GM23338 (cell line): ENCODE data around the gene IGF1.

Experiments used
- JUNB ChIP-seq: IDR thresholded peaks from one replicate; pipeline ENCODE4 v1.6.1; 2016; ENCODE audit warnings: antibody characterized with exemption; ENCODE audit not compliant: unreplicated experiment
- POLR2AphosphoS5 ChIP-seq: IDR thresholded peaks from 2 replicates; pipeline ENCODE4 v1.6.1; 2016; ENCODE audit warnings: antibody characterized with exemption, low read depth
- REST ChIP-seq: IDR thresholded peaks from one replicate; pipeline ENCODE4 v1.6.1; 2018; ENCODE audit warnings: antibody characterized with exemption; ENCODE audit not compliant: unreplicated experiment
- ZNF462 ChIP-seq: fragments of 250-450 bp; sonication (Bioruptor Pico); IDR thresholded peaks from 2 replicates; pipeline ENCODE4 v1.5.0; 2020; ENCODE audit warnings: mild to moderate bottlenecking, moderate library complexity
- TF ChIP-seq, protein P1 (sequence below), 2 experiments: fragments of 200-600 bp in 1 of 2; sonication (generic) in 1 of 2; conservative IDR thresholded peaks; 2 replicates each; pipeline versions ENCODE4 v1.5.1 to v1.6.1; 2016 to 2017; ENCODE audit warnings: antibody characterized with exemption in 2 of 2, low read depth in 2 of 2, mild to moderate bottlenecking in 2 of 2, moderate library complexity in 1 of 2
- TF ChIP-seq, protein P2 (sequence below): IDR thresholded peaks from 2 replicates; pipeline ENCODE4 v1.6.1; 2016; ENCODE audit warnings: antibody characterized with exemption

DNA sequence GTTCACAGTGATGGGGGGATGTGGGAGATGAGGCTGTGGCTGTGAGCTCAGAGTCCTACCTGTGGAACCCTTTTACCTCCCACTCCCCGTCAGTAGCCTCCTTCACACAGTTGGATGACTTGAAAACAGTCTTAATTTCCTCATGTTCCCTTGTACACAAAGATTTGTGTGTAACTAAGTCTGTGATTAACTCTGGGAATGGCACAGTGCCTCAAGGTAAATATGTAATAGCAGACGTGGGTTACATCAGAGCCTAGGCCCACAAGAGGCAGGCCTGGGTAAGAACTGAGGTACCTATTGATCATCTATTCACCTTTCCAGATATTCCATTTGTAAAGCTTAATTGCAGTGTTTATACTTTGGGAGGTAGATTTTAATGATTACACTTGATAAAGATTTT, 5.8 kb upstream of the IGF1 start:
- TF ChIP-seq JUNB = no peak
- no peak for TF ChIP-seq REST
- TF ChIP-seq, protein P1, sequence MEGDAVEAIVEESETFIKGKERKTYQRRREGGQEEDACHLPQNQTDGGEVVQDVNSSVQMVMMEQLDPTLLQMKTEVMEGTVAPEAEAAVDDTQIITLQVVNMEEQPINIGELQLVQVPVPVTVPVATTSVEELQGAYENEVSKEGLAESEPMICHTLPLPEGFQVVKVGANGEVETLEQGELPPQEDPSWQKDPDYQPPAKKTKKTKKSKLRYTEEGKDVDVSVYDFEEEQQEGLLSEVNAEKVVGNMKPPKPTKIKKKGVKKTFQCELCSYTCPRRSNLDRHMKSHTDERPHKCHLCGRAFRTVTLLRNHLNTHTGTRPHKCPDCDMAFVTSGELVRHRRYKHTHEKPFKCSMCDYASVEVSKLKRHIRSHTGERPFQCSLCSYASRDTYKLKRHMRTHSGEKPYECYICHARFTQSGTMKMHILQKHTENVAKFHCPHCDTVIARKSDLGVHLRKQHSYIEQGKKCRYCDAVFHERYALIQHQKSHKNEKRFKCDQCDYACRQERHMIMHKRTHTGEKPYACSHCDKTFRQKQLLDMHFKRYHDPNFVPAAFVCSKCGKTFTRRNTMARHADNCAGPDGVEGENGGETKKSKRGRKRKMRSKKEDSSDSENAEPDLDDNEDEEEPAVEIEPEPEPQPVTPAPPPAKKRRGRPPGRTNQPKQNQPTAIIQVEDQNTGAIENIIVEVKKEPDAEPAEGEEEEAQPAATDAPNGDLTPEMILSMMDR (conservative IDR thresholded peaks at IDR 0.05; ENCODE audit: low read depth in 2 of 2) = no peak
- TF ChIP-seq, protein P2, sequence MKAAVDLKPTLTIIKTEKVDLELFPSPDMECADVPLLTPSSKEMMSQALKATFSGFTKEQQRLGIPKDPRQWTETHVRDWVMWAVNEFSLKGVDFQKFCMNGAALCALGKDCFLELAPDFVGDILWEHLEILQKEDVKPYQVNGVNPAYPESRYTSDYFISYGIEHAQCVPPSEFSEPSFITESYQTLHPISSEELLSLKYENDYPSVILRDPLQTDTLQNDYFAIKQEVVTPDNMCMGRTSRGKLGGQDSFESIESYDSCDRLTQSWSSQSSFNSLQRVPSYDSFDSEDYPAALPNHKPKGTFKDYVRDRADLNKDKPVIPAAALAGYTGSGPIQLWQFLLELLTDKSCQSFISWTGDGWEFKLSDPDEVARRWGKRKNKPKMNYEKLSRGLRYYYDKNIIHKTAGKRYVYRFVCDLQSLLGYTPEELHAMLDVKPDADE = no peak
- no peak for TF ChIP-seq ZNF462 (CRISPR knock-in tag)
- no peak for TF ChIP-seq POLR2AphosphoS5
